ENCODE data around the gene CTNNA1.

Gene CTNNA1

DNA sequence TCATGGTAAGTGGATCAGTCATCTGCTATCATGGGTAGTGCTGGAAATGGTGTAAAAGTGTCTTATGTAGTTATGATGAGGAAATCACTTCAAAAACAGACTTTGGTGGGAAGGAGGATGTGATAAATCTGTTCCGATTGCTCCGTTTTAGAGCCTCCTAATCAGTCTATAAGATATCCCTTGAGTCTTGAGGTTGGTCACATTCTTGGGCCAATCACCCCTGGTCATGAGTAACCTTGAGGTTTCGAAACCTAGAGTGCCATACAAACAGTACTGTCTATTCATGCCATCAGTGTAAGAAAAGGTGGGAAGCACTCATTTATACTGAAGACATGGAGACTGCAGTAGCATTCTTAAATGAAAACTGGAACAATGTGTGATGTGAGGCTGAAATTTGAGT lies 76.1 kb downstream of the CTNNA1 start:
- no peaks in the 10 kb centered on the region for H3K79me2 ChIP-seq (ENCODE audit: insufficient read depth, low read length)
- H3K36me3 ChIP-seq (ENCODE audit: low read length): no peaks in the 10 kb centered on the region
- H3F3A ChIP-seq (ENCODE audit: insufficient read depth): no peaks in the 10 kb centered on the region
- H3K4me3 ChIP-seq (ENCODE audit: insufficient read depth, low read length, poor library complexity, severe bottlenecking): no peak overlapping the region
- H2AFZ ChIP-seq (ENCODE audit: low read depth, low read length, severe bottlenecking): no peak overlapping the region
- H3K27ac ChIP-seq (ENCODE audit: low read depth, low read length): no peak overlapping the region
- no peaks in the 10 kb centered on the region for H3K27me3 ChIP-seq (ENCODE audit: low read length)
- H4K20me1 ChIP-seq (ENCODE audit: low read depth, low read length): no peaks in the 10 kb centered on the region
- H3K9me3 ChIP-seq (ENCODE audit: insufficient read depth, low read length): no peaks in the 10 kb centered on the region
- no peak overlapping the region for H3K9ac ChIP-seq (ENCODE audit: low read length)
- TF ChIP-seq, protein P1, sequence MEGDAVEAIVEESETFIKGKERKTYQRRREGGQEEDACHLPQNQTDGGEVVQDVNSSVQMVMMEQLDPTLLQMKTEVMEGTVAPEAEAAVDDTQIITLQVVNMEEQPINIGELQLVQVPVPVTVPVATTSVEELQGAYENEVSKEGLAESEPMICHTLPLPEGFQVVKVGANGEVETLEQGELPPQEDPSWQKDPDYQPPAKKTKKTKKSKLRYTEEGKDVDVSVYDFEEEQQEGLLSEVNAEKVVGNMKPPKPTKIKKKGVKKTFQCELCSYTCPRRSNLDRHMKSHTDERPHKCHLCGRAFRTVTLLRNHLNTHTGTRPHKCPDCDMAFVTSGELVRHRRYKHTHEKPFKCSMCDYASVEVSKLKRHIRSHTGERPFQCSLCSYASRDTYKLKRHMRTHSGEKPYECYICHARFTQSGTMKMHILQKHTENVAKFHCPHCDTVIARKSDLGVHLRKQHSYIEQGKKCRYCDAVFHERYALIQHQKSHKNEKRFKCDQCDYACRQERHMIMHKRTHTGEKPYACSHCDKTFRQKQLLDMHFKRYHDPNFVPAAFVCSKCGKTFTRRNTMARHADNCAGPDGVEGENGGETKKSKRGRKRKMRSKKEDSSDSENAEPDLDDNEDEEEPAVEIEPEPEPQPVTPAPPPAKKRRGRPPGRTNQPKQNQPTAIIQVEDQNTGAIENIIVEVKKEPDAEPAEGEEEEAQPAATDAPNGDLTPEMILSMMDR (IDR thresholded peaks at IDR 0.05; ENCODE audit: insufficient read depth, low read length, poor library complexity, severe bottlenecking): no peak
- no peak for TF ChIP-seq EZH2phosphoT487 (conservative IDR thresholded peaks at IDR 0.05; ENCODE audit: low read length)
- no peak overlapping the region for H3K4me2 ChIP-seq (ENCODE audit: low read depth, low read length, poor library complexity, severe bottlenecking)
- H3K9me2 ChIP-seq (replicated peaks; ENCODE audit: insufficient read depth, low read length): no peaks in the 10 kb centered on the region

- Histone ChIP-seq H3K4me3 (ENCODE audit: insufficient read depth, low read length, poor library complexity, severe bottlenecking) (no peak overlapping the region), H3K79me2 (ENCODE audit: insufficient read depth, low read length) (no peaks in the 10 kb centered on the region), H3K36me3 (ENCODE audit: low read length) (no peaks in the 10 kb centered on the region), H3K27me3 (ENCODE audit: low read length) (no peaks in the 10 kb centered on the region), H4K20me1 (ENCODE audit: low read depth, low read length) (no peaks in the 10 kb centered on the region), H3F3A (ENCODE audit: insufficient read depth) (no peaks in the 10 kb centered on the region), H3K4me2 (ENCODE audit: low read depth, low read length, poor library complexity, severe bottlenecking) (no peak overlapping the region), H2AFZ (ENCODE audit: low read depth, low read length, severe bottlenecking) (no peak overlapping the region), H3K9ac (ENCODE audit: low read length) (no peak overlapping the region), H3K27ac (ENCODE audit: low read depth, low read length) (no peak overlapping the region), H3K9me3 (ENCODE audit: insufficient read depth, low read length) (no peaks in the 10 kb centered on the region), H3K9me2 (replicated peaks; ENCODE audit: insufficient read depth, low read length) (no peaks in the 10 kb centered on the region)
- TF ChIP-seq EZH2phosphoT487 (conservative IDR thresholded peaks at IDR 0.05; ENCODE audit: low read length): no peak
- TF ChIP-seq, protein P1 (IDR thresholded peaks at IDR 0.05; ENCODE audit: insufficient read depth, low read length, poor library complexity, severe bottlenecking): no peak
These were observed 78.5 kb downstream of the CTNNA1 start for GRCh38 chr5:138831703-138832102.

- Histone ChIP-seq H3K9me3 (ENCODE audit: insufficient read depth, low read length) (no peaks in the 10 kb centered on the region), H3K4me2 (ENCODE audit: low read depth, low read length, poor library complexity, severe bottlenecking) (no peak overlapping the region), H3K79me2 (ENCODE audit: insufficient read depth, low read length) (no peaks in the 10 kb centered on the region), H3K27ac (ENCODE audit: low read depth, low read length) (no peak overlapping the region), H3F3A (ENCODE audit: insufficient read depth) (no peaks in the 10 kb centered on the region), H4K20me1 (ENCODE audit: low read depth, low read length) (no peaks in the 10 kb centered on the region), H3K9ac (ENCODE audit: low read length) (no peak overlapping the region), H2AFZ (ENCODE audit: low read depth, low read length, severe bottlenecking) (no peak overlapping the region), H3K36me3 (ENCODE audit: low read length) (no peaks in the 10 kb centered on the region), H3K4me3 (ENCODE audit: insufficient read depth, low read length, poor library complexity, severe bottlenecking) (no peak overlapping the region), H3K27me3 (ENCODE audit: low read length) (no peaks in the 10 kb centered on the region), H3K9me2 (replicated peaks; ENCODE audit: insufficient read depth, low read length) (no peaks in the 10 kb centered on the region)
- TF ChIP-seq EZH2phosphoT487 (conservative IDR thresholded peaks at IDR 0.05; ENCODE audit: low read length): no peak
- TF ChIP-seq, protein P1 (IDR thresholded peaks at IDR 0.05; ENCODE audit: insufficient read depth, low read length, poor library complexity, severe bottlenecking): no peak
These were observed 79.0 kb downstream of the CTNNA1 start for GRCh38 chr5:138832218-138832617.

All from SU-DHL-6 (cell line).